Activated CD4-positive, alpha-beta memory T cell treated with anti-CD3 and anti-CD28 coated beads, Interleukin-2, amount 10 ng/mL, durations not matched to agents 7 days and 5 days (primary cell): ENCODE measurements around the gene TMEM247. TPM values are rescaled to one million over a fixed set of nuclear protein-coding genes. Genes with fewer than 3 reads are reported as not detected.

Experiments used
- CTCF ChIA-PET: fragments of 350-600 bp; sonication (Branson Sonifier 250); formaldehyde crosslinking; loops from one replicate; lab custom pipeline; 2021; ENCODE audit warnings: antibody characterized with exemption, inconsistent platforms; lab: Charles Lee
- POLR2A ChIA-PET: fragments of 350-600 bp; sonication (Branson Sonifier 250); formaldehyde crosslinking; loops from one replicate; lab custom pipeline; 2021; ENCODE audit warnings: antibody characterized with exemption; lab: Charles Lee
- DNase-seq: peaks from one replicate; pipeline ENCODE4 v3.0.0-alpha.2; 2020
- H3K27ac Mint-ChIP-seq: one replicate; pipeline ENCODE4 v1.8.0; 2021; ENCODE audit warnings: mild to moderate bottlenecking, mixed read lengths
- H3K27me3 Mint-ChIP-seq: one replicate; pipeline ENCODE4 v1.8.0; 2021; ENCODE audit warnings: mixed read lengths
- H3K36me3 Mint-ChIP-seq: one replicate; pipeline ENCODE4 v1.8.0; 2021; ENCODE audit warnings: low read depth, mixed read lengths
- H3K4me1 Mint-ChIP-seq: one replicate; pipeline ENCODE4 v1.8.0; 2021; ENCODE audit warnings: mixed read lengths
- H3K4me3 Mint-ChIP-seq: one replicate; pipeline ENCODE4 v1.8.0; 2021; ENCODE audit warnings: mild to moderate bottlenecking, mixed read lengths
- H3K9me3 Mint-ChIP-seq: one replicate; pipeline ENCODE4 v1.8.0; 2021; ENCODE audit warnings: mixed read lengths
- total RNA-seq, 2 experiments: library from RNA; stranded (reverse); gene quantifications; one replicate each; pipeline ENCODE4 v1.2.3, GENCODE V29; 2021

Gene TMEM247
- total RNA-seq, 2 experiments from 2014 or later = not detected

- H3K4me1 Mint-ChIP-seq = peaks cover 2% of the 10 kb centered on the region
- ChIA-PET CTCF (no interaction called here), POLR2A (no interaction called here)
- H3K9me3 Mint-ChIP-seq = peaks cover 7% of the 10 kb centered on the region
- no peak for DNase-seq
- H3K4me3 Mint-ChIP-seq = no peak overlapping the region
- peaks cover 11% of the 10 kb centered on the region for H3K27me3 Mint-ChIP-seq
- no peak overlapping the region for H3K27ac Mint-ChIP-seq
- H3K36me3 Mint-ChIP-seq = peaks cover 6% of the 10 kb centered on the region
Observed at GRCh38 chr2:46445556-46445955, 33.8 kb upstream of the TMEM247 start.

GRCh38 chr2:46446871-46447568, 32.3 kb upstream of the TMEM247 start:
- Mint-ChIP-seq H3K36me3 (peaks cover 6% of the 10 kb centered on the region), H3K9me3 (peaks cover 7% of the 10 kb centered on the region), H3K27me3 (peaks cover 11% of the 10 kb centered on the region), H3K4me3 (no peak overlapping the region), H3K27ac (no peak overlapping the region), H3K4me1 (no peaks in the 10 kb centered on the region)
- no peak for DNase-seq
- ChIA-PET POLR2A (no interaction called here), CTCF (no interaction called here)

- no peak overlapping the region for H3K27ac Mint-ChIP-seq
- H3K36me3 Mint-ChIP-seq = peaks cover 6% of the 10 kb centered on the region
- ChIA-PET POLR2A (no interaction called here), CTCF (no interaction called here)
- H3K4me1 Mint-ChIP-seq = no peaks in the 10 kb centered on the region
- peaks cover 7% of the 10 kb centered on the region for H3K9me3 Mint-ChIP-seq
- H3K4me3 Mint-ChIP-seq = no peak overlapping the region
- DNase-seq = no peak
- H3K27me3 Mint-ChIP-seq = peaks cover 11% of the 10 kb centered on the region
Observed at GRCh38 chr2:46447649-46448048, 31.7 kb upstream of the TMEM247 start.

GRCh38 chr2:46448111-46448510, 31.3 kb upstream of the TMEM247 start:
- Mint-ChIP-seq H3K27ac (no peak overlapping the region), H3K4me1 (no peaks in the 10 kb centered on the region), H3K27me3 (peaks cover 11% of the 10 kb centered on the region), H3K9me3 (peaks cover 7% of the 10 kb centered on the region), H3K4me3 (no peak overlapping the region), H3K36me3 (peaks cover 6% of the 10 kb centered on the region)
- DNase-seq = no peak
- ChIA-PET CTCF (no interaction called here), POLR2A (no interaction called here)

GRCh38 chr2:46448641-46449040, 30.7 kb upstream of the TMEM247 start:
- Mint-ChIP-seq H3K4me3 (no peak overlapping the region), H3K27me3 (peaks cover 11% of the 10 kb centered on the region), H3K27ac (no peak overlapping the region), H3K36me3 (peaks cover 6% of the 10 kb centered on the region), H3K4me1 (no peaks in the 10 kb centered on the region), H3K9me3 (peaks cover 7% of the 10 kb centered on the region)
- no peak for DNase-seq
- POLR2A ChIA-PET = no interaction called here
- CTCF ChIA-PET = no interaction called here

GRCh38 chr2:46449700-46450099, 29.7 kb upstream of the TMEM247 start:
- Mint-ChIP-seq H3K4me3 (no peak overlapping the region), H3K27me3 (peaks cover 12% of the 10 kb centered on the region), H3K4me1 (no peaks in the 10 kb centered on the region)

GRCh38 chr2:46451131-46451711, 28.1 kb upstream of the TMEM247 start:
- no peaks in the 10 kb centered on the region for H3K9me3 Mint-ChIP-seq
- CTCF ChIA-PET = interaction anchor here (1.3 to 1.4 kb wide), 2 partner anchors 11 to 388 kb away, joined by 3 to 5 read pairs; no protein-coding TSS in a partner anchor
- H3K36me3 Mint-ChIP-seq = no peaks in the 10 kb centered on the region
- H3K4me3 Mint-ChIP-seq = no peak overlapping the region
- POLR2A ChIA-PET = no interaction called here
- DNase-seq = no peak
- peaks cover 12% of the 10 kb centered on the region for H3K27me3 Mint-ChIP-seq
- no peaks in the 10 kb centered on the region for H3K4me1 Mint-ChIP-seq
- no peak overlapping the region for H3K27ac Mint-ChIP-seq

More at GRCh38 chr2:46449700-46450099, 29.7 kb upstream of the TMEM247 start:
- DNase-seq = no peak
- Mint-ChIP-seq H3K36me3 (peaks cover 6% of the 10 kb centered on the region), H3K27ac (no peak overlapping the region), H3K9me3 (peaks cover 7% of the 10 kb centered on the region)
- POLR2A ChIA-PET = no interaction called here
- CTCF ChIA-PET = no interaction called here

- peaks cover 7% of the 10 kb centered on the region for H3K4me1 Mint-ChIP-seq
- H3K4me3 Mint-ChIP-seq = no peak overlapping the region
- CTCF ChIA-PET = interaction anchor here (0.9 to 1.5 kb wide), 3 partner anchors 93 to 464 kb away, joined by 3 to 5 read pairs (median 4); no protein-coding TSS in a partner anchor
- H3K9me3 Mint-ChIP-seq = no peaks in the 10 kb centered on the region
- no peak for DNase-seq
- POLR2A ChIA-PET = no interaction called here
- H3K36me3 Mint-ChIP-seq = no peaks in the 10 kb centered on the region
- H3K27ac Mint-ChIP-seq = no peak overlapping the region
- peaks cover 3% of the 10 kb centered on the region for H3K27me3 Mint-ChIP-seq
Observed at GRCh38 chr2:46456789-46457188, 22.6 kb upstream of the TMEM247 start.

- DNase-seq = no peak
- Mint-ChIP-seq H3K36me3 (no peaks in the 10 kb centered on the region), H3K27me3 (peaks cover 1% of the 10 kb centered on the region), H3K4me3 (no peak overlapping the region), H3K9me3 (no peaks in the 10 kb centered on the region), H3K27ac (no peak overlapping the region), H3K4me1 (peaks cover 16% of the 10 kb centered on the region)
- ChIA-PET POLR2A (no interaction called here), CTCF (interaction anchor here (0.5 to 3.8 kb wide), 10 partner anchors 12 to 466 kb away, joined by 3 to 12 read pairs (median 4); no protein-coding TSS in a partner anchor)
Observed at GRCh38 chr2:46458763-46459500, 20.4 kb upstream of the TMEM247 start.

GRCh38 chr2:46459694-46460093, 19.7 kb upstream of the TMEM247 start:
- no peak overlapping the region for H3K27ac Mint-ChIP-seq
- no peaks in the 10 kb centered on the region for H3K36me3 Mint-ChIP-seq
- no peaks in the 10 kb centered on the region for H3K9me3 Mint-ChIP-seq
- no peak for DNase-seq
- POLR2A ChIA-PET = no interaction called here
- CTCF ChIA-PET = interaction anchor here (0.5 to 3.8 kb wide), 9 partner anchors 20 to 467 kb away, joined by 3 to 14 read pairs (median 4); no protein-coding TSS in a partner anchor
- peaks cover 16% of the 10 kb centered on the region for H3K4me1 Mint-ChIP-seq
- H3K27me3 Mint-ChIP-seq = peaks cover 1% of the 10 kb centered on the region
- H3K4me3 Mint-ChIP-seq = no peak overlapping the region

- Mint-ChIP-seq H3K4me1 (peaks cover 16% of the 10 kb centered on the region), H3K36me3 (no peaks in the 10 kb centered on the region), H3K27ac (no peak overlapping the region), H3K4me3 (no peak overlapping the region), H3K27me3 (no peaks in the 10 kb centered on the region), H3K9me3 (no peaks in the 10 kb centered on the region)
- POLR2A ChIA-PET = no interaction called here
- DNase-seq = no peak
- CTCF ChIA-PET = interaction anchor here (0.9 to 3.8 kb wide), 6 partner anchors 10 to 449 kb away, joined by 3 to 14 read pairs (median 4); no protein-coding TSS in a partner anchor
Observed at GRCh38 chr2:46460241-46460921, 19.0 kb upstream of the TMEM247 start.

GRCh38 chr2:46461011-46461674, 18.2 kb upstream of the TMEM247 start:
- H3K9me3 Mint-ChIP-seq = no peaks in the 10 kb centered on the region
- H3K36me3 Mint-ChIP-seq = no peaks in the 10 kb centered on the region
- H3K27ac Mint-ChIP-seq = no peak overlapping the region
- H3K27me3 Mint-ChIP-seq = no peaks in the 10 kb centered on the region
- POLR2A ChIA-PET = no interaction called here
- H3K4me1 Mint-ChIP-seq = peaks cover 16% of the 10 kb centered on the region
- DNase-seq = peak; percentile 81
- CTCF ChIA-PET = interaction anchor here (0.9 to 3.8 kb wide), 6 partner anchors 9 to 450 kb away, joined by 3 to 14 read pairs (median 4); no protein-coding TSS in a partner anchor
- H3K4me3 Mint-ChIP-seq = no peak overlapping the region
